Astrocyte (in vitro differentiated cells and primary cell): ENCODE data around the gene CCDC34.

Source experiments
- EZH2 ChIP-seq: IDR thresholded peaks from 2 replicates; pipeline ENCODE4 v1.6.1; 2012; ENCODE audit warnings: mild to moderate bottlenecking, low read length, inconsistent platforms; ENCODE audit not compliant: insufficient read depth
- TF ChIP-seq, protein P1 (sequence below): IDR thresholded peaks from 2 replicates; pipeline ENCODE4 v1.5.1; 2011; ENCODE audit warnings: low read depth, mild to moderate bottlenecking, inconsistent platforms, low read length, moderate library complexity; ENCODE audit not compliant: insufficient read depth

- TF ChIP-seq, protein P1, sequence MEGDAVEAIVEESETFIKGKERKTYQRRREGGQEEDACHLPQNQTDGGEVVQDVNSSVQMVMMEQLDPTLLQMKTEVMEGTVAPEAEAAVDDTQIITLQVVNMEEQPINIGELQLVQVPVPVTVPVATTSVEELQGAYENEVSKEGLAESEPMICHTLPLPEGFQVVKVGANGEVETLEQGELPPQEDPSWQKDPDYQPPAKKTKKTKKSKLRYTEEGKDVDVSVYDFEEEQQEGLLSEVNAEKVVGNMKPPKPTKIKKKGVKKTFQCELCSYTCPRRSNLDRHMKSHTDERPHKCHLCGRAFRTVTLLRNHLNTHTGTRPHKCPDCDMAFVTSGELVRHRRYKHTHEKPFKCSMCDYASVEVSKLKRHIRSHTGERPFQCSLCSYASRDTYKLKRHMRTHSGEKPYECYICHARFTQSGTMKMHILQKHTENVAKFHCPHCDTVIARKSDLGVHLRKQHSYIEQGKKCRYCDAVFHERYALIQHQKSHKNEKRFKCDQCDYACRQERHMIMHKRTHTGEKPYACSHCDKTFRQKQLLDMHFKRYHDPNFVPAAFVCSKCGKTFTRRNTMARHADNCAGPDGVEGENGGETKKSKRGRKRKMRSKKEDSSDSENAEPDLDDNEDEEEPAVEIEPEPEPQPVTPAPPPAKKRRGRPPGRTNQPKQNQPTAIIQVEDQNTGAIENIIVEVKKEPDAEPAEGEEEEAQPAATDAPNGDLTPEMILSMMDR = no peak
- no peak for TF ChIP-seq EZH2
Measured at GRCh38 chr11:27348340-27348873, 14.6 kb downstream of the CCDC34 start.
